ENCODE results near the gene PYROXD2.
"Not testable (repeated sequence)": the region's sequence is repeated elsewhere in the genome, so short reads cannot be mapped to it uniquely, and the experiment has no call there.

PYROXD2 gene

DNA sequence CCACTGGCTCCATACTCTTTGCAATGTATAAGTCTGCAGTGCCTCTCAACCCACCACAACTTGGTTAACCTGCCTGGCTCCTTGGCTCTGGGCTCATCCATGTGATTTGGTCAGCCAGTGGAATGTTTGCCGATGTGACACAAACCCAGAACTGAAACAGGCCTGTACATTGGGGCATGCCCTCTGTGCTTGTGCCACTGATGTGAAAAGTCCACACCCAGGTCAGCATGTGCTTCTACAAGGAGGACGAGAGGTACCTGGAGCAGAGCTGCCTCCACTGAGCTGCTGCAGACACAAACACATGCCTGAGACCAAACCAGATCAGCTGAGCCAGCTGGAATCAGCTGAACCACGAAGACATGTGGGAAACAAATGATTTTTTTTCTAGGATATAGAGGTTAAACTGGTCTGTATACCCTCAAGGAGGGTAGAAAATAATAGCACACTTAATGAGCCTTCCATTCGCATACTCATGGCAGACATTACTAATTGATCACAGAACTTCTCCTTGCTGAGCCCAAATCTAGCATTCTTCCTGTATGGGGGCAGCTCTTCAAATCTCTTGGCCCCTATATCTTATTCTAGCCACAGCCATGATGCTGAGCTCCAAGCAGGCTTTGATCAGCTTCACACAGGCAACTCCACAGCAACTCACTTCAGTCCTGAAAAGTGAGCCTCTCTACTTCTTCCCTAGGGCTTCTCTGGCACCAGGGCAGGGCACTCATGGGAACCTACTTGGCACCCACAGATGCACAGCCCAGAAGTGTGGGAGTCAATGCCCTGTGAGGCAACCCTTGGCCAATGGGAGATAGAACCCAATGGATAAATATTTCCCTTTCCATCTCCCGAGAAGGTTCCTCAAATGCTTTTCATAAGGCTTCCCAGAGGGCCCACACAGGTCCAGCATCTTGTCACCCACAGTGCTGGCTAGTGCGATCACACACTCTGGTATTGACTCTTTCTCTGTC is 18.6 kb downstream of the PYROXD2 start:
- in situ Hi-C loops (cut with MboI; ENCODE audit: low sequenced_read_pairs) = no loop called here

DNA sequence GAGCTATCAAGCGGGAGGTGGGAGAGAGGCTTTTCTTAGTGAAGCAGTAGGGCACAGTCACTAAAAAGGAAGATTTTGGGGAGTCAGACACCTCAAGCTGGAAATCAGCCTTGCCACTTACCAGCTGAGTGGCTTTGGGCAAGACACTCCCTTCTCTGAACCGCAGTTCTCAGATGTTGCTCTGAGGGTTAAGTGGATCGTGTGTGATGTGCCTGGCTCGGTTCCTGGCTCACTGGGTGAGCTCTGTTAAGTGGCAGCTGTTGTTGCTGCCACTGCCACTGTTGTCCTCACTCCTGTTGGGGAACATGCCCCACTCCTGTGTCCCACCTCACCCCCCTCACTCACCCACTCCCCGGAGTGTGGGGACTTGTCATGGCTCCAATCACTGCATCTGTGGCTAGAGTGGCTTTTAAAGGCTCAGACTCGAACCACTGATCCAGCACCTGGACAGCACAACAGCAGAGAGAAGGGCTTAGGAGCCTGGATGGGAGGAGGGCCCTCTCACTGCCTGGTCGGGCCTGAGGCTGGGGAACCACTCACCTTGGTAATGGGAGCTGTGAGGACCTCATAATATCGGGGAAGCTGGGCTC is 20.0 kb downstream of the PYROXD2 start:
- in situ Hi-C loops (cut with MboI; ENCODE audit: low sequenced_read_pairs) = no loop called here

DNA sequence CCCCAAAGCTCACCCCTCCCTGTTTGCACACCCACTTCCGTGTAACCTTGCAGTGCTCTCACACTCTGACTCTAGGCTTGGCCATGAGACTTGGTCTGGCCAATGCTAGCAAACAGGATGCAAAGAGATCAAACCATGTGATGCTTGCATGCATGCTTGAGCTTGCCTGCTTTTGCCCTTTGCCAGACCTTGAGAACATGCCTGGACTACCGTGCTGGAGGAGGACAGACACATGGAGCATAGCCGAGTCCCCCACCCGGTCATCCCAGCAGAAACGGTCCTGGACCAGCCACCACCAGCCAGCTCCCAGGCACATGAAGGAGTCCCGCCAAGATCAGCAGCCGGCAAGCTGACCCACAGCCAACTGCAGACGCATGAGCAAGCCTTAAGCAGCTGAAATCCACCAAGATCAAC is 23.4 kb downstream of the PYROXD2 start:
- in situ Hi-C loops (cut with MboI; ENCODE audit: low sequenced_read_pairs) = no loop called here

DNA sequence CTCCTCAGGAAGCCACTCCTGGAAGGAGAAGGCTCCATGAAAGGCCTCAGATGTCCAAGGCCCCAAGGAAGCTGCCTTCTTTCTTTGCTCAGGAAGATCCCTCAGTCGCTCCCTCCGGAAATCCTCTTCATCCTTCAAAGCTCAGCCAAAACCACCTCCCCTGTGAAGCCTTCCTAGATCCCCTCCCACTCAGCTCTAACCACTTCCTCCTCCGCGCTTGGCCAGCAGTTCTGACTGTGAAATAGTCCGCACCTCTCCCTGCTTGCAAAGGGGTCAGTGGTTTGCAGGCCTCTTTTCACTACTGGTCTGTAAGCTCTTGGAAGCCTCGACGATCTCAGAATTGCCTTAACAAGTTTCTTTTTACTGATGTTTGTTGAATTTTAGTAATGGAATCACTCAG is 23.9 kb downstream of the PYROXD2 start:
- in situ Hi-C loops (cut with MboI; ENCODE audit: low sequenced_read_pairs) = no loop called here

DNA sequence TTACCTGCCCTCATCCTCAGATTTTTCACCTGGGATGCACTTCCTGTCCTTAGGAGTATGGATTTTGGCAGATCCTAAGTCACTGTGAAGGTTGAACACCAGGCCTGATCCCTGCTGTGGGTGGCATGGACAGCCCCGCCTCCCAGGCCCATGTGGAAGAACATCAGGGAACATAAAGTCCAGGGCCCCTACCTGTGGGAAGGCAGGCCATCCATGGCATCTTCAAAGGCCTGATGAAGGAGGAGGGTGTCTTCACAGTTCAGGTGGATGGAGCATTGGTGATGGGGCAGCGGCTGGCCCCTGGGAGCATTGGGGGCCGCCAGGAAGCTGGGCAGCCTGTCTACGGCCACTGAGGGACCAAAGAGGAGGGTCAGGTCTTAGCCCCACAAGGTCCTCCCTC is 24.6 kb downstream of the PYROXD2 start:
- in situ Hi-C loops (cut with MboI; ENCODE audit: low sequenced_read_pairs) = no loop called here

DNA sequence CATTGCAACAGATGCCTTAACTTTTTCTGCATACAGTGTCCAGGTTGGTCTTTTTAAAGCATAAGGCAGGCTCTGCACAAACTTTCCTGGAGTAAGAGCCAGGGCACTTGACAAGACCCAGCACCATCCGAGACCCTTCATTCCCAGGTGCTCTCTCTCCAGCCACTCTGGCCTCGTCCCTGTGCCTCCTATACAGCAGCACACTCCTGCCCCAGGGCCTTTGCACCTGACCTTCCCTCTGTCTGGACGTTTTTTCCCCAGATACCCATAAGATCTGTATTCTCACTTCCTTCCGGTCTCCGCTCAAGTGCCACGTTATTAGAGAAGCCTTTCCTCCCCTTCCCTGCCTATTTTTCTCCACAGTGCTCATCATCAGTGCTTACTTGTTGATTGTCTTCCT is 25.6 kb downstream of the PYROXD2 start:
- in situ Hi-C loops (cut with MboI; ENCODE audit: low sequenced_read_pairs) = no loop called here

DNA sequence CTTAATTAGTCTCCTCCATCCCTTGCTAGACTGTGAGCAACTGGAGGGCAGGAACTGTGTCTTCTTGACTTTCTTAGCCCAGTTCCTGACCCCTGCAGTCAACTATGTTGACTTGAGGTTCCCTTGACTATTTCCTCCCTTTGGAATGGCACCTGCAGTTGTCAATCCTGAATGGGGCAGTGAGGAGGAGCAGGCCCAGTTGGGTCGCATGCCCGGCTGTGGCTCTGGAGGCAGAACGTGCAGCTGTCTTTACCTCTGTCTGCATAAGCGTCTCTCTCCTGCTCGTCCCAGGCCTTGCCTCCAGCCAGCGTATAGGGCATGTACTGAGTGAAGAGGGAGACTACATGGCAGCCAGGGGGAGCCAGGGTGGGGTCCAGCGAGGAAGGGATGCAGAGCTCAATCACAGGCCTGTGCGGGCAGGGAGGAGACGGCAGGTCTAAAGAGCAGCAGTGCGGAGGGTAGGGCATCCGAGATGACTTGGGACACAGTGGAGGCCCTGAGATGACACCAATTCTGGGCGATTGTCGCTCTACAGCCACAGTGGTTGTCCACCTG is 26.8 kb downstream of the PYROXD2 start:
- in situ Hi-C loops (cut with MboI; ENCODE audit: low sequenced_read_pairs) = no loop called here

DNA sequence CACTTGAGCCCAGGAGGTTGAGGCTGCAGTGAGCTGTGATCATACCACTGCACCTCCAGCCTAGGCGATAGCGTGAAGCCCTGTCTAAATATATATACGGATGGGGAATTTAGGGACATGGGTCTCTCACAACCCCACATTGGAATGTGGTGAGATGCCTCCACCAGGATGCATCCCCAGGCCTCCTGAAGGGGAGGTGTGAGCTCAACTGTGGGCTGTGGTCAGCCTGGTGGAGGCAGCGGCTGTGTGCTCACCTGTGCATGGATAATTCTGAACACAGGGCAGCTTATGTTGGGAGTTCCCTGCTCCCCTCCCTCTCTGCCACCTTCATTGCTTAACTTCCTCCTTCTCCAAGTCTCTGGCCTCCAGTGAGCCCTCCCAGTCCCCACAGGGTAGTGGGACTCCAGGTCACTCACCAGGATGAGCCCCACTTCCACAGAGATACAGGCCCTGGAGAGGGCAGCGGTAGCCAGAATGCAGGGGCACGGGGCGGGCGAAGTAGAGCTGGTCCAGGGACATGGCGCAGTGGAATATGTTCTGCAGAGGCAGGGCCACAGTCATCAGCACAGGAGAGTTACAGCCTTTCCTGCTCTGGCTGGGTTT is 30.4 kb downstream of the PYROXD2 start:
- in situ Hi-C loops (cut with MboI; ENCODE audit: low sequenced_read_pairs) = no loop called here

DNA sequence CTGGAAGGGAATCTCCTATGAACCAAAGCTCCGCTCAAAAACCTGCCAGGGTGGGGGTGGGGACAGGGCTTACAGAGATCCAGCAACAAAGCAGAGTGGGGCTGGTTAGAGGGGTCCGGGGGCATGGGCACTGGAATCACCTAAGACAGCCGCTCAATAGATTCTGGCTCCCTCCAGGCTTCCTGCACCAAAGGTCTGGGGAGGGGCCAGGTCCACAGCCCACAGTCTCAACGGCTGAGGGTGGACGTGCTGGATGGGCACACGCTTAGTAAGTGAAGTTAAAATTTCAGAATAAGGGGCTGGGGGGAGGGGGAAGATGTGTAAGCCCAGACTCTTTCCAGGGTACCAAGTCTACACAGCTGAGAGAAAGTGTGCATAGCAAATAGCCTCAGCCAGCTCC is 31.1 kb downstream of the PYROXD2 start:
- in situ Hi-C loops (cut with MboI; ENCODE audit: low sequenced_read_pairs) = no loop called here

DNA sequence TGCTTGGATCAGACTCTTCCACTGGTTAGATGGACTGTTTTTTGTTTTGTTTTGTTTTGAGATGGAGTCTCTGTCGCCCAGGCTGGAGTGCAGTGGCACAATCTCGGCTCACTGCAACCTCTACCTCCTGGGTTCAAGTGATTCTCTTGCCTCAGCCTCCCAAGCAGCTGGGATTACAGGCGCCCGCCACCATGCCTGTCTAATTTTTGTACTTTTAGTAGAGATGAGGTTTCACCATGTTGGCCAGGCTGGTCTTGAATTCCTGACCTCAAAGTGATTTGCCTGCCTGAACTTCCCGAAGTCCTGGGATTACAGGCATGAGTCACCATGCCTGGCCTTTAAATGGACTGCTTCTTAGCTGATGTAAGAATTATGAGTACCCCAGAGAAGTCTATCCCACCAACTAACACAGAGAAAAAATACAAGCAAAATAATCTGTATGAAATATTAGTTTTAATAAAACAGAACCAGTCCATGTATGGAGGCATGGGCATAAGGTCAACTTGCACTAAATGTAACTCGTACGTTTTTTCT is 31.8 kb downstream of the PYROXD2 start:
- in situ Hi-C loops (cut with MboI; ENCODE audit: low sequenced_read_pairs) = not testable (repeated sequence)

DNA sequence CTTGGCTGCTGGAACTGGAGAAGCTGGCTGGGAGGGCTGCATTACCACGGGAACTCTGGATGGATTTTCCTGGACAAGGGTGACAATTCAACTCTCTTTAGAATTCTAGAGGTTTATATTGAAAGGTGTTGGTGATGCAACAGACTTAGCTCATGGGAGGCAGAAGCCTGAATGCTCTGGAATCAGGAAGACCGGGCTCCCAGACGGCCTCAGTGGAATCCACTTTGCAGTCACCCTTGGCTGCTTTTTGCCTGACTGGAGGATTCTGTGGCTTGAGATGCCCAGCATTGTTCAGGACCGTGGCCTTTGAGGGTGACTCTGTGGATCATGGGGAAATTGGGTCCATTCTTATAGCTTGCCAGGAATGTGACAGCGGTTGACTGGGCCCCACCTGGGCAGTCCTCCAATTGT is 32.3 kb downstream of the PYROXD2 start:
- in situ Hi-C loops (cut with MboI; ENCODE audit: low sequenced_read_pairs) = no loop called here

DNA sequence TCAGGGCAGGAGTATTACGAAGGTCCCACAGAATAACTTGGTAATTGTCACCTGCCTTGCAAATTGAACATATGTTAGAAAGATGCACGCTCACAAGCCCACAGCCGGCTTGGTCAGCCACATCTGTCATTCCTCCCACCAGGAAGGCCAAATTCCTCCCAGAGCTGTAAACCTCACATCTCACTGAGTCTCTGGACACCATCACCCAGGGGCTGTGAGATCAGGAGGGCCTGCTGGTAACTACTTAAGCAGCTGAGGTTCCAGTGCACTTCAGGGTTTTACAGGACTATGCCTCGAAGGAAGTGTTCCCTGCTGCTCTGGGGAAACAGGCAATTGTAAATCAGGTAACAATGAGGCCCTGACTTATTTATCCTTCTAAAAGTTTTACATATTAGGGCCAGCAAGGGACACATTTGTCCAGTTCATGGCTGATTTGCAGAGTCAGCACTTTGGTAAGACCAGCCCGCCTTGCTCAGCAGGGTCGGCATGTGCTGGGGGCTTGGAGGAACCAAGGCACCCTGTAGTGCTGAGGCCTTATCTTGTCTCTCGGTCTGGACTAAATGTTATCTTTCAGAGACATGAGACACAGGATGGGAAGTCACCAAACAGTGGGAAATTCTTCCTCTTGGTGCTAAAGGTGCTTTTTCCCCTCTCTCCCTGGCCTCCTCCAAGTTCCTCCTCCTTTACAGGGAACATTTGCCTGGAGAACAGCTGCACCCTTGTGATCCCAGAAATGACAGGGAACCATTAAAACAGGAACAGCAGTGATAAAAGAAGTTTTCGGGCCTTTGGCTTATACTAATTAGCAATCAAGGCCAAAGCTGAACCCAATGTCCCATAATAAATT is 34.3 kb downstream of the PYROXD2 start:
- in situ Hi-C loops (cut with MboI; ENCODE audit: low sequenced_read_pairs) = no loop called here

DNA sequence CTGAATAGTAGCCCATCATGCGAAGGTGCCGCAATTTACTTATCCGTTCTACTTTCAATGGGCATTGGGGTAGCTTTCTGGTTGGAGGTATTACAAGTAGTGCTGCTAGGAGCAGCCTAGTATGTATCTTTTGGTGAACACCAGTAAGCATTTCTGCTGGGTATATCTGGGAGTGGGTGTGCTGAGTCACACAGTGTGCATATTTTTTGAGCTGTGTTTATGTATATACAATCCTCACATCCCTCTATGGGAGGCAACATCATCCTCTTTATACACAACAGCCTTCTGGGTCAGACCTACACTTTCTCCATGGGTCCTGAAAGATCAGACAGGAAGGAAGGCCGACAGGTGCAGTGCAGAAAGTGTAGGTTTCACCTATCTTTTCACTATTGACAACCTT is 36.3 kb downstream of the PYROXD2 start:
- in situ Hi-C loops (cut with MboI; ENCODE audit: low sequenced_read_pairs) = no loop called here

DNA sequence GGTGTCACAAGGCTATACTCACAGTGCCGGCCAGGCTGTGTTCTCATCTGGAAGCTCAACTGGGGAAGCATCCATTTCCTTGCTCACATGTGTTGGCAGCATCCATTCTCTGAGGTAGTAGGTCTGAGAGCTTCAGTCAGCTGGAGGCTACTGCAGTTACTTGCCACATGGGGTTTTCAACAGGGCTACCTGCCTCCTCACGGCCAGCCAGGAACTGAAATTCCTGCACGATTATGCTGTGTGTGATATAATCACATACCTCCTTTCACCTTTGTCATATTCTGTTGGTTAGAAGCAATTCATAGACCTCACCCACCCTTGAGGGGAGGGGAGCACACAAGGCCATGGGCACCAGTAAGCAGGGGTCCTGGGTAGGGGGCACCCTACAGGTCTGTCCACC is 37.4 kb downstream of the PYROXD2 start:
- in situ Hi-C loops (cut with MboI; ENCODE audit: low sequenced_read_pairs) = no loop called here

DNA sequence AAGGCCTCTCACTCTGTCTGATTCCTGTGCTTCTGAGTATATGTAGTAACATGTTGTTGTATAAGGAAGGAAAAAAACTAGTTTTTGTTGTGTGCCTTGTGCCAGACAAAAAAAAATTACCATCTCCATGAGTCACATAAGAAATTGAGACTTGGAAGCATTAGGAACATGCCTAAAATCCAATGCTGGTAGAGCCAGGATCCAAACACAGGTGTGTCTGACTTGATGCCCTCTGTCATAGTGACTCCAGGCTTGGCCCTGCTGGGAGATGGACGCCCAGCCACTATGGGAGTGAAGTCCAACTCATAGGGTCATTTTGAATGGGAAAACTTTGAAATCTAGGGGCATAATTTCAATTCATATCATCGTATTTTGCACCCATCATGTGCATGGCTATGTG is 38.0 kb downstream of the PYROXD2 start:
- in situ Hi-C loops (cut with MboI; ENCODE audit: low sequenced_read_pairs) = no loop called here

DNA sequence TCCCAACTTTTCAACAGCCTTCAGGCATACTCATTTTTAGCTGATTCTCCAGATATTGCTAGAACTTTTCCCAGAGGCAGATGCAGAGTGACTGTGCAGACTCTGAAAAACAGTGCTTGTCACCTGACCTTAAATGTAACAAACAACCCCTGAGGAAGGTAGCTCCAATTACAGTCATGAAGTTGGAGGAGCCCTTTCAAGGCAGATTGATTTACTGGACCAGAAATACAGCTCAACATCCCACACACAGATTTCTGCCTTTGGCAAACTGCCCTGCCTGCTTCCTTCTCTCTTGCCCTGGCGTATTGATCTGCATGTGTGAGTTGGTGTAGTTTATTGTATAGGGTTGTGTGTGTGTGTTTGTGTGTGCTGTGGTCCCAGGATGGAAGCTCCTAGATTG is 38.5 kb downstream of the PYROXD2 start:
- in situ Hi-C loops (cut with MboI; ENCODE audit: low sequenced_read_pairs) = no loop called here

DNA sequence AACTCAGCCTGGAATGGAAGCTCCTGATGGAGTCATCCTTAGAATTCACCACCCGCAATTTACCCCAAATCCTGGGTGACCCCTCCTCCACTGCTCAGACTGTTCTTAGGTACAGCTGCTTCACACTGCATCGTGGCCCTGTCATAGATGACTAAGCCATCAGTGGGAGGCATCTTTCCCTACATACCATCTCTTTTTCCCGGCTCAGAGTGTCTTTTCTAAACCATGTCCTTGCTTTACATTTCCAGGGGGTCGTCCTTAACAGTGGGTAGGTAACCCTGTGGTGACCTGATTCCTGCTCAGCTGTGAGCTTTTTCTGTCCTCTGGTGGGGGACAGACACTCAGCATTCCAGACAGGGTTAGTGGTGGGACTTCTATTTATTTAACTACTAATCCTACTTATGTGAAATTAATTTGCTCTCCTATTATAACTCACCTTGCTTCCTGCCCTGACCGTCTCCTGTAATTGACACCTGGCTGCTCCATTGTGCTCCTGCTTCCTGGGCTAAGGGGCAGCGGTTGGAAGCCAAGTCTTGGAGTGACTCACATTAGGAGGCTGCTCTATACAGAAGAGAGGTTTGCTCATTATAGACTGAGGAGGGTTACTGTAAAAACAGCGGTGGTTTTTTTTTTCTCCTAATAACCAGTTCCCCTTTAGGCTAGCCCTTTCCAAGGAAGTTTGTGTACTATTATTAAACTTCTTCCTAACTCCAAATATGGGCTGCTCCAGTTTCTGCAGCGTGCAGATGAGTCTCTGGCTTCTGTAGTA is 40.6 kb downstream of the PYROXD2 start:
- in situ Hi-C loops (cut with MboI; ENCODE audit: low sequenced_read_pairs) = no loop called here

DNA sequence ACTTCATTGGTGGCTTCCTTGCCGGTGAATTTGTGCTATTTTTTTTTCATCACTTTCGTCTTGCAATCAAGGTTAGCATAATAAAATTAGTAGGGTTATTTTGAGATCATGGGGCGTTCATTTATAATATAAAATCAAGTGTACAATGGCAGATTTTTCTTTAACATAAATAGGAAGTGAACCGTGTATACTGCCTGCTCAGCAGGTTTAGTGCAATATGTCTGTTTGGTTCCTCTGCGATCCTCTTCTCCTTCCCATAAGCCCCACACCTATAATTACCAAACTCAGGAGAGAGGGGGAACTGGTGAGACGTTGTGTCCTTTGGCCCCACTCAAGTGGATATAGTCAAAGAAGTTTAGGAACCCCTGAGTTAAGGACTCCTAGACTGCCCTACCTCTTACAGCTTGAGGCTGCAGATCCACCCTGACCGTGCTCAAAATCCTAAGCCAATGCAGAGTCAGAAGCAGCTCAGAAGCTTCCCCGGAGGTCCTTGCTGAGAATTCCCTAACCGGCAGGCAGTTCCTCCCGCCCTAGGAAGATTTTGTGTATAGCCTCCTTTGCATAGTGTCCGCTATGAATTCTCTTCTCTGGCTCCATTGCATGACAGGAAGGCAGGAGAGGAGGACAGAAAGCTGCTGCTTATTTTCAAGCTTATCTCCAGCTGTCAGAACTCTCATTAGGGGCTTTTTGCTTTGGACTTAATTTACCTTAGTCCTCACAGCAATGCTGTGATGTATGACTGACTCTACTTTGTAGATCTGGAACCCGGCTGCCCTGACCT is 41.5 kb downstream of the PYROXD2 start:
- in situ Hi-C loops (cut with MboI; ENCODE audit: low sequenced_read_pairs) = no loop called here
